GM21786 (cell line): ENCODE results near the gene U2AF2.

ENCODE experiments used
- ATAC-seq: cut with Tn5 transposase; IDR thresholded peaks from one replicate; pipeline ENCODE4 v1.9.1; 2021; ENCODE audit not compliant: unreplicated experiment

Gene U2AF2

GRCh38 chr19:55621205-55621672 lies 33.6 kb upstream of the U2AF2 start:
- no peak for ATAC-seq

- no peak for ATAC-seq
Observed at GRCh38 chr19:55621673-55622231, 33.1 kb upstream of the U2AF2 start.

- ATAC-seq = no peak
Observed at GRCh38 chr19:55622242-55622969, 32.4 kb upstream of the U2AF2 start.

- no peak for ATAC-seq
Observed at GRCh38 chr19:55623130-55623529, 31.7 kb upstream of the U2AF2 start.

- ATAC-seq = no peak
Observed at GRCh38 chr19:55623561-55623960, 31.3 kb upstream of the U2AF2 start.

GRCh38 chr19:55624109-55625003 lies 30.5 kb upstream of the U2AF2 start, which contains the start of gene ZNF784:
Gene ZNF784 (minus strand): TSS chr19:55624566. CDS start chr19:55624561, 5 bp downstream.
- ATAC-seq = peak; percentile 69

- ATAC-seq = no peak
Observed at GRCh38 chr19:55625004-55625326, 29.9 kb upstream of the U2AF2 start.

GRCh38 chr19:55626350-55626749 lies 28.5 kb upstream of the U2AF2 start:
- no peak for ATAC-seq

GRCh38 chr19:55632463-55632834 lies 22.4 kb upstream of the U2AF2 start:
- ATAC-seq = no peak

- ATAC-seq = no peak
Observed at GRCh38 chr19:55633861-55634260, 21.0 kb upstream of the U2AF2 start.

GRCh38 chr19:55635334-55635717 lies 19.5 kb upstream of the U2AF2 start:
- no peak for ATAC-seq

- no peak for ATAC-seq
Observed at GRCh38 chr19:55635856-55636440, 18.9 kb upstream of the U2AF2 start.

- no peak for ATAC-seq
Observed at GRCh38 chr19:55636723-55637122, 18.1 kb upstream of the U2AF2 start.

GRCh38 chr19:55637534-55637933 lies 17.3 kb upstream of the U2AF2 start:
- ATAC-seq = no peak

- no peak for ATAC-seq
Observed at GRCh38 chr19:55638864-55639359, 15.9 kb upstream of the U2AF2 start.

GRCh38 chr19:55640043-55640576 lies 14.7 kb upstream of the U2AF2 start:
- ATAC-seq = no peak

- no peak for ATAC-seq
Observed at GRCh38 chr19:55640577-55641425, 14.0 kb upstream of the U2AF2 start, which contains the start of gene ZNF580. Gene ZNF580 (plus strand): TSS chr19:55641002. CDS start chr19:55642509, 1,507 bp downstream.

GRCh38 chr19:55641426-55642152 lies 13.2 kb upstream of the U2AF2 start:
- ATAC-seq = no peak
